WI38 (cell line): ENCODE data around the gene C12orf57.

Experiments used
- H3K4me3 ChIP-seq: 2 replicates; pipeline ENCODE4 v1.5.1; 2011; ENCODE audit warnings: low read depth, mild to moderate bottlenecking, control low read depth, low read length
- TF ChIP-seq, protein P1 (sequence below): IDR thresholded peaks from 2 replicates; pipeline ENCODE4 v1.5.1; 2012; ENCODE audit warnings: low read depth, mild to moderate bottlenecking, control low read depth, low read length

Gene C12orf57

DNA sequence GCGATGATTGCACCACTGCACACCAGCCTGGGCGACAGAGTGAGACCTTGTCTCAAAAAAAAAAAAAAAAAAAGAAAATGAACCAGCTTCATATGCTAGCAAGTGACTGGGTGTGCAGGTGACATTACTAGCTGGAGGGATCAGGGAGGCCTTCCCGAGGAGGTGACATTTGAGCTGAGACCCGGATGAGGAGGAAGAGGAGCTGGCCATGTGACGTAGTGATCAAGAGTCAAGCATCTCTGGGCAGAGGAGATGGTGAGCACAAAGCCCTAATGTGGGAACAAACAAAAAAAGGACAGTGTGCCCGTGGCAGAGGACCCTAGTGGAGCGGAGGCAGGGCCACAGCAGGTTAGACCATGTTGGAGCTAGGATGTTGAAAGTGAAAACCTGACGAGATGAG is 3.8 kb downstream of the C12orf57 start:
- TF ChIP-seq, protein P1, sequence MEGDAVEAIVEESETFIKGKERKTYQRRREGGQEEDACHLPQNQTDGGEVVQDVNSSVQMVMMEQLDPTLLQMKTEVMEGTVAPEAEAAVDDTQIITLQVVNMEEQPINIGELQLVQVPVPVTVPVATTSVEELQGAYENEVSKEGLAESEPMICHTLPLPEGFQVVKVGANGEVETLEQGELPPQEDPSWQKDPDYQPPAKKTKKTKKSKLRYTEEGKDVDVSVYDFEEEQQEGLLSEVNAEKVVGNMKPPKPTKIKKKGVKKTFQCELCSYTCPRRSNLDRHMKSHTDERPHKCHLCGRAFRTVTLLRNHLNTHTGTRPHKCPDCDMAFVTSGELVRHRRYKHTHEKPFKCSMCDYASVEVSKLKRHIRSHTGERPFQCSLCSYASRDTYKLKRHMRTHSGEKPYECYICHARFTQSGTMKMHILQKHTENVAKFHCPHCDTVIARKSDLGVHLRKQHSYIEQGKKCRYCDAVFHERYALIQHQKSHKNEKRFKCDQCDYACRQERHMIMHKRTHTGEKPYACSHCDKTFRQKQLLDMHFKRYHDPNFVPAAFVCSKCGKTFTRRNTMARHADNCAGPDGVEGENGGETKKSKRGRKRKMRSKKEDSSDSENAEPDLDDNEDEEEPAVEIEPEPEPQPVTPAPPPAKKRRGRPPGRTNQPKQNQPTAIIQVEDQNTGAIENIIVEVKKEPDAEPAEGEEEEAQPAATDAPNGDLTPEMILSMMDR = no peak
- H3K4me3 ChIP-seq = no peak overlapping the region

DNA sequence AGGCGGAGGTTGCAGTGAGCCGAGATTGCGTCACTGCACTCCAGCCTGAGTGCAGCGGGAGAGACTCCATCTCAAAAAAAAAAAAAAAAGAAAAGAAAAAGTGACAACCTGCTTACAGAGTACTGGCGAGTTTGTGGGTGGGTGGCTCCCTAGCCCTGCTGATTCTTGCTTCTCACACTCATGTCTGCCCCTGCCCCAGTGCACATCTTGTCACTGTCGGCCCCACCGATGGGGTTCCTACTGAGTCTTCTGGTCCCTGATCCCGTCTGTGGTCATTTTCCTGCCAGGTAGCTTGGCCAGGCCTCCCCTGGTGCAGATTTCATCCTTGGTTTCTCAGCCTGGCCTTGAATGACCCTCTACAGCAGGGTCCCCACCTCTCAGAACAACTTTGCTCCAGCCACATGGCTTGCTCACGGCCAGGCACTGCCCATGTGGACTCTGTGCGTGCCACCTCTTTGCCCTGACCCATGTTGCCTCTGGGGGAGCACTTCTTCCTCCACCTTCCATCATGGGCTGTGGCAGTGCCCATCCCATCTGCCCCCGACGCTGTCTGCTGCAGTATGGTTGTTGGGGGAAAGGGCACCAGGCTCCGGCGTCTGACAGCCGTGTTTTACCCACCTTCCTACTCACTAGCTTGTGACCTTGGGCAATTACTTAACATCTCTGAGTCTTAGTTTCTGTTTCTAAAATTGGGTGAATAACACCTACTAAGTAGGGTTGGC is 5.2 kb downstream of the C12orf57 start:
- TF ChIP-seq, protein P1 = no peak
- no peak overlapping the region for H3K4me3 ChIP-seq

DNA sequence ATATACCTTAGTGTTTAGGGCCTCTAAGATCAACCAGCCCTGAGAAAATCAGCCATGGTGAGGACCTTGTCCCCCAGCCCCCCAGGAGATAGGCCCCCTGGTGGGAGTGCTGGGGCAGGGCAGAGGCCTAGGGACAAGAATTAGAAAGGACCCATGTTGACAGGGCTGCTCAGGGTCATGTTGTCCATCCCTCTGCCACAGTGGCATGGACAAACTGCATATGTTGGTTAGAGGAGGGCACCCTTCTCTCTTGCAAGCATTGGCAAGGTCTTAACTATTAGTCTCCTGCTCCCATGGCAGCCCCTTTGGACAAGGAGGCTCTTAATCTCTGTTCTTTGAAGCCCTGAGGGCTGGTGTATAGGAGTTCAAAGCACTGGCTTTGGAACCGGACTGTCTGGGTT is 6.6 kb downstream of the C12orf57 start:
- H3K4me3 ChIP-seq = no peak overlapping the region
- TF ChIP-seq, protein P1 = 0 out of 2 replicates have a peak, but pooled peaks have one; percentile 18

DNA sequence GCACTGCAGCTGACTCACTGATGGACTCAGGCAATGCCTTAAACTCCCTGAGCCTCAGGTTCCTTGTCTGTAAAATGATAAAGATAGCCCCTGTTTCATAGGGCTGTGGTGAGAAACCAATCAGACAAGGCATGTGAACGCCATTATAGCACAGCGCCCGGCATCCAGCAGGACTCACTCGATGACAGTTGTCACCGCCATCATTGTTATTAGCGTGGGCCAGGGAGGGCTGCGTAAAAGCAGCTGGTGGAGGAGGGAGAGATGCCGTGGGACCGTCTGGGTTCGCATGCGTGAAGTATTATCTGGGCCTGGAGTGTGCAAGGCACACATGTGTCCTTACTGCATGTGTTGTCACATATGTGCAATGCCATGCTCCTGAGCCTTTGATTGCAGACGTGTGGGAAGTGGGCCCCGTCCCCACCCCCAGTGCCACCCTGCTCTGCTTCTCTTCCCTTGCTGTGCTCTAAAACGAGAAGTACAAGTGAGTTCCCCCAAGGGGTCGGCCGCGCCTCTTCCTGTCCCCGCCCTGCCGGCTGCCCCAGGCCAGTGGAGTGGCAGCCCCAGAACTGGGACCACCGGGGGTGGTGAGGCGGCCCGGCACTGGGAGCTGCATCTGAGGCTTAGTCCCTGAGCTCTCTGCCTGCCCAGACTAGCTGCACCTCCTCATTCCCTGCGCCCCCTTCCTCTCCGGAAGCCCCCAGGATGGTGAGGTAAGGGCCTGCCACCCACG is 7.2 kb downstream of the C12orf57 start, which contains the start of gene PTPN6:
PTPN6 (plus strand) TSS at position 546 of the 730 bp plus-strand sequence; CDS start at position 703, 157 bp downstream.
- TF ChIP-seq, protein P1 = no peak
- no peak within 1 kb of the TSS for H3K4me3 ChIP-seq

DNA sequence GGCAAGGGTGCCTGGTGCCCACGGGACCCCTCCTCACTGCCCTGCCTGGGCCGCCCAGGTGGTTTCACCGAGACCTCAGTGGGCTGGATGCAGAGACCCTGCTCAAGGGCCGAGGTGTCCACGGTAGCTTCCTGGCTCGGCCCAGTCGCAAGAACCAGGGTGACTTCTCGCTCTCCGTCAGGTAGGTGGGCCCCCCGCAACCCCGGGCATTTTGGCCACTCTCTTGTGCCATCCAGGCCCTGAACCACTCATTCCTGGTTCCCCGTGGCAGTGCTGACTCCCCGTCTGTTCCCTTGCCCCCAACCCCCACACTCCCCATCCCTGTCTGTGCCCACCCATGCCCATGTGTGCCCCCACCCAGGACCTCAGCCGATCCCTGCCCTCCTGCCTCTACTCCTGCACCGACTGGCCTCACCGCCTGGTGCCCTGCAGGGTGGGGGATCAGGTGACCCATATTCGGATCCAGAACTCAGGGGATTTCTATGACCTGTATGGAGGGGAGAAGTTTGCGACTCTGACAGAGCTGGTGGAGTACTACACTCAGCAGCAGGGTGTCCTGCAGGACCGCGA is 7.8 kb downstream of the C12orf57 start:
- TF ChIP-seq, protein P1 = no peak
- no peak overlapping the region for H3K4me3 ChIP-seq

DNA sequence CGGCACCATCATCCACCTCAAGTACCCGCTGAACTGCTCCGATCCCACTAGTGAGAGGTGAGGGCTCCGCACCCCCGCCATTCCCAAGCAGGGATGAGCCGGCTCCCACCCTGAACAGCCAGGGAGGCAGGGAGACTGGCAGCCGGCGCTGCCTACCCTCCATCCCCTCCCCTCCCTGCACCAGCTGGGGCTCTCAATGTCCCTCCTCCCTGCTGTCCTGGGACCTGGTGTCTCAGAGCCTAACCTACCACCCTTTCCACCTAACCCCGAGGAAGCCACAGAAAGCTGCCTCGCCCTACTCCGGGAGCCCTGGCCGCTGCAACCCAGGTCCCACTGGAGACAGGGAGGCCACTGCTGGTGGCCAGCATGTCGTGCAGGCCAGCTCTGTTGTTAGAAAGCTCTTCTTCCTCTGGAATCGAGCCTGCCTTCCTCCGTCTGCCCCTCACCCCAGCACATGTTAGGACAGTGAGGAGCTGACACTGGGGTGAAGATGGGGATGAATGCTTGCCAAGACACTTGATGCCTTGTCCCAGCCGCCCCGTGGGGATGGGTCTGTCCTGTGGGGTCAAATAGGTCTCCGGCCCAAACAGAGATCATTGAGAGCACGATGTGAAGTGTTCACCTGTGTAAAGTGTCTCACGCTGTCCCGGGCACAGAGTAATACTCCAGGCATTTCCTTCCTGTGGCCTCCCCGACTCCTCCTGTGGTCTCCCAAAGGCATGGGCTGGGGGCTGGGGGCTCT is 8.5 kb downstream of the C12orf57 start:
- TF ChIP-seq, protein P1 = no peak
- H3K4me3 ChIP-seq = no peak overlapping the region
